ENCODE results near the gene C2CD4C. TPM values are rescaled to one million over a fixed set of nuclear protein-coding genes. Genes with fewer than 3 reads are reported as not detected.
"Not testable (repeated sequence)": the region's sequence is repeated elsewhere in the genome, so short reads cannot be mapped to it uniquely, and the experiment has no call there.

Gene C2CD4C
- total RNA-seq, 1 donor from 2014 or later: 1.3 TPM

- intact Hi-C loops (cut with micrococcal nuclease): no loop called here
- DNase-seq: no peak
- ATAC-seq: no peak
Observed at GRCh38 chr19:422213-422916, 13.4 kb upstream of the C2CD4C start.

- ATAC-seq (no peak), DNase-seq (no peak)
- intact Hi-C loops (cut with micrococcal nuclease): no loop called here
Observed at GRCh38 chr19:419721-420515, 11.0 kb upstream of the C2CD4C start.

- DNase-seq (no peak), ATAC-seq (peak; percentile 53)
- intact Hi-C loops (cut with micrococcal nuclease): no loop called here
Observed at GRCh38 chr19:418761-419671, 10.1 kb upstream of the C2CD4C start.

- no peak for ATAC-seq
Observed at GRCh38 chr19:416416-416815, 7.5 kb upstream of the C2CD4C start.

GRCh38 chr19:415292-415691 is 6.3 kb upstream of the C2CD4C start:
- no peak for ATAC-seq
- DNase-seq: no peak
- intact Hi-C loops (cut with micrococcal nuclease): no loop called here

More at GRCh38 chr19:416416-416815, 7.5 kb upstream of the C2CD4C start:
- DNase-seq: no peak
- intact Hi-C loops (cut with micrococcal nuclease): no loop called here

GRCh38 chr19:413756-414420 is 4.9 kb upstream of the C2CD4C start:
- DNase-seq (no peak), ATAC-seq (no peak)
- intact Hi-C loops (cut with micrococcal nuclease): no loop called here

- DNase-seq (peak; percentile 17), ATAC-seq (no peak)
Observed at GRCh38 chr19:412356-413355, 3.7 kb upstream of the C2CD4C start.

GRCh38 chr19:411723-412355 is 2.9 kb upstream of the C2CD4C start:
- intact Hi-C loops (cut with micrococcal nuclease): no loop called here
- no peak for DNase-seq
- no peak for ATAC-seq

More at GRCh38 chr19:412356-413355, 3.7 kb upstream of the C2CD4C start:
- intact Hi-C loops (cut with micrococcal nuclease): no loop called here

GRCh38 chr19:411121-411722 is 2.3 kb upstream of the C2CD4C start:
- ATAC-seq; DNase-seq; intact Hi-C loops (cut with micrococcal nuclease): not testable (repeated sequence)

GRCh38 chr19:410243-410781 is 1.4 kb upstream of the C2CD4C start:
- intact Hi-C loops (cut with micrococcal nuclease): no loop called here
- DNase-seq (no peak), ATAC-seq (no peak)

- intact Hi-C loops (cut with micrococcal nuclease): no loop called here
- no peak for DNase-seq
- ATAC-seq: no peak
Observed at GRCh38 chr19:409516-410242, 732 bp upstream of the C2CD4C start.

- intact Hi-C loops (cut with micrococcal nuclease): no loop called here
- DNase-seq (no peak), ATAC-seq (peak; percentile 23)
Observed at GRCh38 chr19:408441-408901, 476 bp downstream of the C2CD4C start.

GRCh38 chr19:407511-408440 is 1.2 kb downstream of the C2CD4C start:
- DNase-seq (no peak), ATAC-seq (no peak)
- intact Hi-C loops (cut with micrococcal nuclease): no loop called here

- ATAC-seq: no peak
- DNase-seq: no peak
- intact Hi-C loops (cut with micrococcal nuclease): no loop called here
Observed at GRCh38 chr19:406971-407510, 1.9 kb downstream of the C2CD4C start.

All from left ventricle myocardium superior (tissue), 1 donor.